HL-60/S4 treated with phorbol 12-myristate 13-acetate at 8.2 ng/mL for 4 days and 3 days (cell line): ENCODE results near the gene IGIP.

Experiments
- in situ Hi-C: fragments of 300-500 bp; cut with MboI; formaldehyde crosslinking; loops from 2 replicates; pipeline ENCODE4 v1.15.0; 2022; ENCODE audit warnings: low sequenced_read_pairs

Gene IGIP

GRCh38 chr5:140140435-140140834, 14.7 kb downstream of the IGIP start:
- in situ Hi-C loops, result no loop called here

DNA sequence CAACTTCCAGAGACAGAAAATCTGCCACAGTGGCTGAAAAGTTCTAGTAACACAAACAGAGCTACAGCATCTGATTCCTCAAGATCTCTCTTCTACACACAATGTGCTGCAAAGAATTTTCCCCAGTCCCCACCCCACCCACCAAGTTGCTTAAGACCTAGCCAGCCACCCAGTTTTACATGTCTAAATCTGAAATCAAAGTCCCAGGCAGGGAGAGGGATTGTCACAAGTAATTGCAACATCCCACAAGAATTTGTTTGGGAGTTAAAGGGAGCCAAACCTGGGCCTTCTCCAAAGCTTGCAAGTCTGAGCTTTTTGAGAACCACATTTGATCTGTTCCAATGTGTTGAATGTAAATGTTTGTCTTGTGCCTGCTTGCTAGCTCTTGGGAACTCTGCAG, 15.5 kb downstream of the IGIP start:
- in situ Hi-C loops, result no loop called here

DNA sequence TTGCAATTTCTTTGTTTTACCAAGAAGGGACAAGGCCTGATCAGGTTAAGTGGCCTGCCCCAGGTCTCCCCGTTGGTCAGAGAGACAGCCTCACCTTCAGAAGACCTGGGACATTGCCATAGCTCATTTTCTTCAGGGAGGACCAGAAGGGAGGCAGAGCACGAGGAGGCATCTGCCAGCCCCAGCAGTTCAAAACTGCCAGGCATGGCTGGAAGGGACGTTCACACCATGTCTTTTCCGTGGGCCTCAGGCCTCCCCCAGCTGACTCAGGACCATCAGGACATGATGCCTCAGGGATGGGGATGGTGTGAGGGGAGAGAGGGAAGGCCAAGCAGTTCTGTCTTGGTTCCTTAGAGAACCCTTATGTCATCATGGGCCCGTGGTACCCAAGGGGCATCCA, 16.5 kb downstream of the IGIP start:
- in situ Hi-C loops, result no loop called here

DNA sequence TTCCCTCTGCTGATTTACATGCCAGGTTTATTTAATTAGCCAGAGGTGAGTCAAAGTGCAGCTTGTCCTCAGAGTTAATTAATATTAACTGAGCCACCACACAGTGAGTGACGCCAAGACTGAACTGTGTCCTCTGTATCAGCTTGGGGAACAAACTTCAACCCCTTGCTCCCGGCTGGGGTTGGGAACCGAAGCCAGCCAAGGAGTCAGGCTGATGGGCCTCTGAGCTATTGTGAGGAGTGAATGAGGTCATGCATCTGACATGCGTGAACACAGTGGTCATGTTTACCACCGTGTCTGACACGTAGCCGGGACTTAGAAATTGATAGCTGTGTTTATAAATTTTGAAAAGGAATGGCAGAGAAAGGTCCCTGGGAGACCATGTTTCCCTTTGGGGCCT, 17.1 kb downstream of the IGIP start:
- in situ Hi-C loops, result no loop called here

- in situ Hi-C loops, result no loop called here
Observed at GRCh38 chr5:140143521-140144258, 18.0 kb downstream of the IGIP start.

DNA sequence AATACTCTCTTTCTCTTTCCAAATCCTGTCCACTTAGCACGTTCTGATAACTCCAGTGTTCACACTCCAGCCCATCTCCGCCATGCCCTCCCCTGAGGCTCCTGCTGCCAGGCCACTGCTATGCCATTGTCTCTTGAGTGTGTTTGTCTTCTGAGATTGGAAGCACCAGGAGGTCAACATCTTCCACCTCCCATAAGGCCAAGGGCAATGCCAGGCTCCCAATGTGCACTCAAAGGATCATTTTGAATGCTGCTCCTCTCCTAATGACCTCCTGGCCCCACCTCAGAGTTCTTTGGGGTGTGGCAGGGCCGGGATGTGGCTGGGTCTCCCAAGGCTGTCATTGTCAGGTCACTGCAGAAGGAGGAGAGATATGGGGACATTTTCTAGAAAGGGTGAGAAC, 19.5 kb downstream of the IGIP start:
- in situ Hi-C loops, result no loop called here

DNA sequence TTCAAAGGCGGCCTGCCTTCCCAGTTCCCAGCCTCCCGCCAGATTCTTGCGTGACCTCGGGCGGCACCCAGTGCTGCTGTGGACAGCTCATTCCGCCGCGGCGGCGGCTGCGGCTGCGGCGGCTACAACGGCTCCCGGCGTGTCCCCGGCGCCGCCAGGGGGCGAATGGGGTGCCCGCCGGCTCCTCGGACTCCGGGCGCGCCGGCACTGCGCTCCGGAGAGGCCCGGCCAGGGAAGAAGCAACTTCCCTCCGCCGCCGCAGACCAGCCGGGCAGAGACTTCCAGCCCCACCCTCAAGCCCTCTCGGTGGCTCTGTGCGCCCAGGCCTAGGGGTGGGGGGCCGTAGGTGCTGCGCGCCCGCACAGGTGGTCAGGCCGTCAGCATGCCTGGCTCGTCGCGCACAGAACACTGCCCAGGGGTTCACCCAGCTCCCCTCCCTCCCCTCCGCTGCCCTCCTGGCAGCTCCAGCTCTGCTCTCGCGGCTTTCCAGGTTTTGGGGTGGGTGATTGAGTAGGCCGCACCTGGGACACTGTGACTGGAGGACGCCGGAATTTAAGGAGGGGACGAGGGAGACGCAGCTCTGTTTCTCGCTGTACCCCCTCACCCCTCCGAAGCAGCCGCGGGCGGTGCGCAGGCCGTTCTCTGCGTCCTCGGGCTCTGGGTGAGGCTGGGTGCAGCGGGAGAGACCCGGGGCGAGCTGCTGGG, 20.2 kb downstream of the IGIP start:
- in situ Hi-C loops, result no loop called here

- in situ Hi-C loops, result no loop called here
Observed at GRCh38 chr5:140146523-140146842, 20.7 kb downstream of the IGIP start.

DNA sequence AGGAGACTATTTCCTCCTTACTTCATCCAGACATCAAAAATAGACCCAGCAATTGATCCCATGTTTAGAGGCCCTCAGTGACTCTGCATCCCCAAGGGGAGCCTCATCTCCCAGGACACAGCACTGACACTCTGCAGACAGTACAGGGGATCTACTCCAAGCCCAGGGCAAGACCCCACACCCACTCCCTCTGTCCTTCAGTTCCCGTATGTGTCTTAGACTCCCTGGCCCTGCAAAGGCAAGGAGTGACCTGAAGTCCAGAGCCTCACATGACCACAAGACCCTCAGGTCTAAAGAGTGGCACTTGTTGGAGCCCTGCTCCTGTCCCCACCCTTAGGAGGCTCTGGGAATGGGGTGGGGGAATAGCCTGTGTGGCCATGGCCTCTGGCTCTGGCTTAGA, 21.7 kb downstream of the IGIP start:
- in situ Hi-C loops, result no loop called here

GRCh38 chr5:140148508-140148907, 22.8 kb downstream of the IGIP start:
- in situ Hi-C loops, result no loop called here

DNA sequence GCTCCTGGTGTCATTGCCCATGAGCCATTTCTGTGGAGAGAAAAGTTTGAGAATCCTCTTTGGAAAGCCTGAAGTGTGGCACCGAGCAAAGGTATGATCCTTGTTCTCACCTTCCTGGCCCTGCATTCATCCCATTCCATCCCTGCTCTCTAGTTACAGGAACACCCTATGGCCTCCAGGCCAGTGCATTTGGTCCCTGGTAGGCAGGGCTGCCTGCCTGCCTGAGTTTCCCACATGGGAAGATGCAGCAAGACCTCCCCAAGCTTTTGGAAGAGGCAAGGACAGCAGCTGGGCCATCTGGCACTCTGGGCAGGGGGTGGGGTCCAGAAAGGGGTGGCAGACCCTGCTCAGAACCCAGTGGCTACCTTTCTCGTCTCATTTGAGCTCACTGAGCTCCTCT, 24.5 kb downstream of the IGIP start:
- in situ Hi-C loops, result loop anchor here (25.0 kb wide), 1 partner anchor 88 kb away; no protein-coding TSS in a partner anchor

- in situ Hi-C loops, result loop anchor here (25.0 kb wide), 1 partner anchor 89 kb away; no protein-coding TSS in a partner anchor
Observed at GRCh38 chr5:140151144-140152021, 25.6 kb downstream of the IGIP start.

GRCh38 chr5:140152022-140152999, 26.6 kb downstream of the IGIP start:
- in situ Hi-C loops, result loop anchor here (25.0 kb wide), 1 partner anchor 90 kb away; no protein-coding TSS in a partner anchor

- in situ Hi-C loops, result loop anchor here (25.0 kb wide), 1 partner anchor 91 kb away; no protein-coding TSS in a partner anchor
Observed at GRCh38 chr5:140153255-140153654, 27.5 kb downstream of the IGIP start.

GRCh38 chr5:140153905-140154304, 28.2 kb downstream of the IGIP start:
- in situ Hi-C loops, result loop anchor here (25.0 kb wide), 1 partner anchor 92 kb away; no protein-coding TSS in a partner anchor

DNA sequence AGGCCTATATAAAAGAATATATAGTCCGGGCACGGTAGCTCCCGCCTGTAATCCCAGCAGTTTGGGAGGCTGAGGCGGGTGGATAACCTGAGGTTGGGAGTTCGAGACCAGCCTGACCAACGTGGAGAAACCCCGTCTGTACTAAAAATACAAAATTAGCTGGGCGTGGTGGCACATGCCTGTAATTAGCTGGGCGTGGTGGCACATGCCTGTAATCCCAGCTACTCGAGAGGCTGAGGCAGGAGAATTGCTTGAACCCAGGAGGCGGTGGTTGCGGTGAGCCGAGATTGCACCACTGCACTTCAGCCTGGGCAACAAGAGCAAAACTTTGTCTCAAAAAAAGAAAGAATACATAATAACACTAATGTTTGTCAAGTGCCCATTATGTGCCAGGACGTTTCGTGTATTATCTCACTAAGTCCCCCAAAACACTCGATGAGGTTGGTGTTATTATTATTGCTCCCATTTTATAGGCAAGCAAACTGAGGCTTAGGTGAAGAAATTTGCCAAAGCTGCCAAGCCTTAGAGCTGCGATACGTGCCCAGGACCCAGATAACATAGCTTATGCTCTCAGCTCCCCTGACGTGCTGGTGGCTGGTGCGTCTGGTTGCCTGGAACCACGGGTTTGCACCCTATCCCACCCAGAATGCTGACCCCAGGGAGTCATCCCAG, 29.1 kb downstream of the IGIP start:
- in situ Hi-C loops, result loop anchor here (25.0 kb wide), 1 partner anchor 93 kb away; no protein-coding TSS in a partner anchor

DNA sequence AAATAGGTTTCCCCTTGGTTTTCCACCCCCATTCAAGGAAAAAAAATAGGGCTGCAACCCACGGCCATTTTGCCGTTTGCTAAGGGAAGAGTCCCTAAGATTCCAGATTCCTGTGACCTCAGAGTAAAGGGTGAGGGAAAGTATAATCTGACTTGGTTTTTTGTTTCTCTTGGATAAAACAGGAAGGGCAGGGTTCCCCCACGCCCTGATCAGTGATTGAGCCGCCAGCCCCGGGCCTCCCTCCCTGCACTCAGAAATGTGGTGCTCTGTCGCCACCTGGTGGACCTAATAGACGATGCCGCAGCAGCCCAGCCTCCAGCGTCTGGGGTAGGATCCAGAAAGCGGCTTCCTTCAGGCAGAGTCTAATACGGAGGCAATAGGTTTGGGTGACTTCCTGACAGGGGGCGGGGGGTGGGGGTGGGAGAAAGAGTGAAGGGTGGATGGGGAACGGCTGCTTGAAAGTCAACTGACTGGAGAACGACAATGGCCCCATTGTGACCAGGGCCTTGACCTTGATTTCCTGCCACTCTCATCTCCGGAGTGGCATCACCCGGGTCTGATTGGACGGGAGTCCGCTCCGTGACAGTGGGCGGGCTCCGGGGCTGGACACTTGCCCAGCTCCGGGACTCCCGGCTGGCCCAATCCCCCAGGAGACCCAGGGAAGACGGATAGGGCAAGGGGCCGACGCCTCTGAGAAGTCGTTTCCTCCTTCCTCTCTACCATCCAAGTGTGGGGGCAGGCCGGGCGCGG, 31.5 kb downstream of the IGIP start:
- in situ Hi-C loops, result loop anchor here (25.0 kb wide), 1 partner anchor 95 kb away; no protein-coding TSS in a partner anchor

DNA sequence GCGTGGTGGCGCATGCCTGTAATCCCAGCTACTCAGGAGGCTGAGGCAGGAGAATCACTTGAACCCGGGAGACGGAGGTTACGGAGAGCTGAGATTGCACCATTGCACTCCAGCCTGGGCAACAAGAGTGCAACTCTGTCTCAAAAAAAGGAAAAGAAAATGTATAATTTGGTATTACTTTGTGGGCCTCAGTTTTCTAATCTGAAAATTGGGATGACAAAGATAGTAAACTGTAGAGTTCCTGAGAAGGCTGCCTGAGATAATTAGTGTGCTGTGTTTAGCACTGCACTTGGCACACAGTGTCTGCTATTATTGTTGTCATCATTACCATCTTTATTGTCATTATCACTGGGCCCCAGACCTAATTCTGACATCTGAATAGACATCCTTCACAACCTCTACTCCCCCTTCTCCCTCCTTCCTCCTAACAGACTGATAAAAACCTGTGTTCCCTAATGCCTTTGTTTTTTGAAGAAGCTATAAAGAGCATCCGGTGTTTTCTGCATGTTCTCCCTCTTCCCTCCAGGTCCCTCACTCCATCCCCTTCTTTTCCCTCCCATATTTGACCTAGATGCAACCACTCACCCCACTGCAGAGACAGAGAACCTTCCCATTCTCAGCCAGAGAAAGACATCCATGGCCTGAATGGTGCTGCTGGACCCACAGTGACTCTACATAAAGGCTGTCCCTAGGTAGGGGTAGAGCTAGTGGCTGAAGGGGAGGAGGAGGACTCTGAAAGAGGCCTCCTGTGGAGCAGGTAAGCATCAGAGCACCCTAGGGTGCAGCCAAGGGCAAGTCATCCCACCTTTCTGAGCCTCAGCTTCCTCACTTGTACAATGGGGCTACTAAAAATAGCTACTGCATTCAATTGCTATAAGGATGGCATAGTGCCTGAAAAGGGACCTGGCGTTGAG, 33.5 kb downstream of the IGIP start:
- in situ Hi-C loops, result loop anchor here (25.0 kb wide), 1 partner anchor 97 kb away; no protein-coding TSS in a partner anchor
